ENCODE data around the gene FERMT1. TPM values are rescaled to one million over a fixed set of nuclear protein-coding genes. Genes with fewer than 3 reads are reported as not detected.

Gene FERMT1
- total and polyA plus RNA-seq, 2 of the 4 experiments (the other 2 are of a cell fraction): 1.8 to 2.3 TPM

DNA sequence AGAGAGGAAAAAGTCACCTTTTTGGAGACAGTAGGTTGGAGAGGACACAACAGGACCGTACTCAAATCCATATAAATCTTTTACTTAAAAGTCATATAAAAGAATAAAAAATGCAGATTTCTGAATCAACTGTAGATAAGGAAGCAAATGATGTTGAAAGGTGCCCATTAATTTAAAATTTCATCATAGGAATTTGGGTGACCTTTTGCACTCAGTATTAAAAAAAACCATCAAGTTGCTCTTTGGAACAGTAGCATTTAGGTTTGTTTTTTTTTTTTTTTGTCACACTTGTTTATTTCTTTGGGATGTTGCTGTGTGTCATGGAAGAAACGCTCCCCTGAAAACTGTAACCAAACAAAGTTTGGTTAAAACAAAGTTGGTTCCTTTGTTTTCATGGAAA is 48.0 kb downstream of the FERMT1 start:
- no peak overlapping the region for H2BK15ac ChIP-seq (ENCODE audit: low read depth, low read length)
- no peak overlapping the region for H2AK9ac ChIP-seq (replicated peaks; ENCODE audit: low read depth, low read length, poor library complexity)
- CTCF ChIA-PET: no interaction called here
- no peak overlapping the region for H3K56ac ChIP-seq (ENCODE audit: extremely low read depth, insufficient read depth, low read length)
- no peak overlapping the region for H3K14ac ChIP-seq (replicated peaks; ENCODE audit: low read depth, low read length)
- POLR2A ChIA-PET (ENCODE audit: unreplicated experiment): no interaction called here
- no peak overlapping the region for H3K18ac ChIP-seq (ENCODE audit: low read depth, low read length)
- no peak for ATAC-seq (ENCODE audit: low read depth)
- no TSS peak for BruUV-seq (replicated peaks)
- dilution Hi-C loops (cut with HindIII; ENCODE audit: low sequenced_read_pairs, unreplicated experiment): no loop called here
- H2AK5ac ChIP-seq (ENCODE audit: low read depth, low read length): no peak overlapping the region
- no peak overlapping the region for H3K4me2 ChIP-seq (ENCODE audit: low read depth, low read length)
- intact Hi-C loops (cut with micrococcal nuclease): loop anchor here (1.0 to 5.0 kb wide), 2 partner anchors 286 to 672 kb away; no protein-coding TSS in a partner anchor
- H3K4me3 ChIP-seq (ENCODE audit: insufficient read depth, low read depth, low read length): no peak overlapping the region
- no peak overlapping the region for H3K23ac ChIP-seq (ENCODE audit: low read depth, low read length)
- no peak overlapping the region for H4K5ac ChIP-seq (ENCODE audit: low read depth, low read length)
- no peak overlapping the region for H2AFZ ChIP-seq (replicated peaks; ENCODE audit: low read length, poor library complexity)
- H3K27ac ChIP-seq (ENCODE audit: insufficient read depth, low read length): no peak overlapping the region
- H2BK5ac ChIP-seq (ENCODE audit: low read depth, low read length, poor library complexity, severe bottlenecking): no peak overlapping the region
- in situ Hi-C loops (cut with MboI; ENCODE audit: low sequenced_read_pairs): no loop called here
- H2BK20ac ChIP-seq (ENCODE audit: low read depth, low read length): no peak overlapping the region
- no peaks in the 10 kb centered on the region for H3K9me1 ChIP-seq (ENCODE audit: insufficient read depth, low read length)
- WGBS, 2 experiments (ENCODE audit: extremely low coverage in 2 of 2, insufficient read length in 1 of 2): no CpG with 5 or more reads among the region's 2 CpGs
- no peak overlapping the region for H3K9ac ChIP-seq (ENCODE audit: low read depth, low read length)
- no peaks in the 10 kb centered on the region for H3K79me1 ChIP-seq (ENCODE audit: low read depth in 1 of 2, low read length in 2 of 2)
- no peak overlapping the region for H3K4ac ChIP-seq (ENCODE audit: low read depth, low read length)
- no peaks in the 10 kb centered on the region for H3K27me3 ChIP-seq (ENCODE audit: control insufficient read depth, insufficient read depth, low read length)
- no peaks in the 10 kb centered on the region for H4K20me1 ChIP-seq (ENCODE audit: insufficient read depth, low read length)
- H4K91ac ChIP-seq (ENCODE audit: insufficient read depth, low read depth, low read length): no peak overlapping the region
- no peak overlapping the region for H2BK120ac ChIP-seq (ENCODE audit: low read depth, low read length)
- H3K9me3 ChIP-seq (ENCODE audit: control insufficient read depth, insufficient read depth, low read length): no peaks in the 10 kb centered on the region
- no peak for TF ChIP-seq RAD21 (IDR thresholded peaks at IDR 0.05; ENCODE audit: low read length)
- no peak for TF ChIP-seq RFX5 (IDR thresholded peaks at IDR 0.05; ENCODE audit: low read depth, low read length)
- TF ChIP-seq CEBPB (IDR thresholded peaks at IDR 0.05; ENCODE audit: low read depth, low read length): no peak
- no peak for TF ChIP-seq SMC3 (IDR thresholded peaks at IDR 0.05; ENCODE audit: low read depth, low read length)
- H4K8ac ChIP-seq (ENCODE audit: low read depth in 2 of 2, low read length in 2 of 2): no peak overlapping the region
- H3K36me3 ChIP-seq (ENCODE audit: control insufficient read depth, insufficient read depth, low read length): no peaks in the 10 kb centered on the region
- no peak for DNase-seq
- H3K4me1 ChIP-seq (ENCODE audit: control insufficient read depth, insufficient read depth, low read length): no peaks in the 10 kb centered on the region
